SK-N-MC (cell line): ENCODE results near the gene PANX3.

Experiments
- DNase-seq: peaks from one replicate; pipeline ENCODE4 v3.0.0-alpha.2; 2011; ENCODE audit warnings: low read depth, low spot score
- H3K27ac ChIP-seq: fragments of 200-600 bp; sonication (generic); 2 replicates; pipeline ENCODE4 v1.5.1; 2016; ENCODE audit warnings: mixed run types
- H3K36me3 ChIP-seq: fragments of 200-600 bp; sonication (generic); 2 replicates; pipeline ENCODE4 v1.6.1; 2017; ENCODE audit warnings: antibody characterized with exemption, low read length, mixed read lengths; ENCODE audit not compliant: insufficient read depth
- H3K4me3 ChIP-seq: fragments of 200-600 bp; sonication (generic); 2 replicates; pipeline ENCODE4 v1.5.1; 2016
- H3K9ac ChIP-seq: fragments of 200-600 bp; sonication (generic); 2 replicates; pipeline ENCODE4 v1.8.0; 2017; ENCODE audit warnings: mixed run types, mixed read lengths; ENCODE audit not compliant: insufficient read length
- H3K9me3 ChIP-seq: fragments of 200-600 bp; sonication (generic); 2 replicates; pipeline ENCODE4 v1.6.1; 2017; ENCODE audit warnings: low read depth, mild to moderate bottlenecking, antibody characterized with exemption, low read length, moderate library complexity, mixed read lengths
- EZH2 ChIP-seq: fragments of 200-600 bp; sonication (generic); IDR thresholded peaks from one replicate; pipeline ENCODE4 v1.6.1; 2017; ENCODE audit warnings: antibody characterized with exemption
- FOXP2 ChIP-seq: optimal IDR thresholded peaks from 2 replicates; pipeline ENCODE3; 2011; ENCODE audit warnings: mild to moderate bottlenecking, moderate library complexity; ENCODE audit not compliant: insufficient read depth; ENCODE audit errors: extremely low read length, control extremely low read depth
- POLR2AphosphoS5 ChIP-seq: IDR thresholded peaks from 2 replicates; pipeline ENCODE4 v1.6.1; 2012; ENCODE audit warnings: mild to moderate bottlenecking, low read depth, low read length, borderline replicate concordance

PANX3 gene

DNA sequence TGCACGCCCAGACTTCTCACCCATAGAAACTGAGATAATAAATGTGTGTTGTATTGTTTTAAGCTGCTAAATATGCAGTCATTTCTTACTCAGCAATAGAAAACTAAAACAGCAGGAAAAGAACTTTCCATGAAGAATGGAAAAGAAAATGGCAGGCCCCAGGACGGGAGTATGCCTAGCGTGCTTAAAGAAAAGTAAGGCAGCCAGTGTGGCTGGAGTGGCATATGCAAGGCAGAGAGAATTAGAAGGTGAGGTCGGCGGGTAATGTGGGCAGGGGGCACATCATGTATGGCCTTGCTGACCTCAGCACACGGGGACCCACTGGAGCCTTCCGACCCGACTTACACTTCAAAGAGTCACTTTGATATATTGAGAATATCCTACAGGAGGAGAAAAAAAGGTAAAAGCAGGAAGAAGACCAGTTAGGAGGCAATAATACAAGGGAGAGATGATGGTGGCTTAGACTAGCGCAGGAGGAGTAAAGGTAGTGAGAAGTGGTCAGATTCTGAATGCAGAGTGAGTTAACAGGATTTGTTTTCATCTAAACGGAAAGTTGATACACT, 31.9 kb downstream of the PANX3 start:
- no peak for TF ChIP-seq POLR2AphosphoS5
- TF ChIP-seq EZH2 = no peak
- TF ChIP-seq FOXP2 = no peak
- Histone ChIP-seq H3K9me3 (no peaks in the 10 kb centered on the region), H3K9ac (no peak overlapping the region), H3K36me3 (0 out of 2 replicates have a peak, but pooled peaks cover 3% of the 10 kb centered on the region), H3K4me3 (no peak overlapping the region), H3K27ac (no peak overlapping the region)
- no peak for DNase-seq

DNA sequence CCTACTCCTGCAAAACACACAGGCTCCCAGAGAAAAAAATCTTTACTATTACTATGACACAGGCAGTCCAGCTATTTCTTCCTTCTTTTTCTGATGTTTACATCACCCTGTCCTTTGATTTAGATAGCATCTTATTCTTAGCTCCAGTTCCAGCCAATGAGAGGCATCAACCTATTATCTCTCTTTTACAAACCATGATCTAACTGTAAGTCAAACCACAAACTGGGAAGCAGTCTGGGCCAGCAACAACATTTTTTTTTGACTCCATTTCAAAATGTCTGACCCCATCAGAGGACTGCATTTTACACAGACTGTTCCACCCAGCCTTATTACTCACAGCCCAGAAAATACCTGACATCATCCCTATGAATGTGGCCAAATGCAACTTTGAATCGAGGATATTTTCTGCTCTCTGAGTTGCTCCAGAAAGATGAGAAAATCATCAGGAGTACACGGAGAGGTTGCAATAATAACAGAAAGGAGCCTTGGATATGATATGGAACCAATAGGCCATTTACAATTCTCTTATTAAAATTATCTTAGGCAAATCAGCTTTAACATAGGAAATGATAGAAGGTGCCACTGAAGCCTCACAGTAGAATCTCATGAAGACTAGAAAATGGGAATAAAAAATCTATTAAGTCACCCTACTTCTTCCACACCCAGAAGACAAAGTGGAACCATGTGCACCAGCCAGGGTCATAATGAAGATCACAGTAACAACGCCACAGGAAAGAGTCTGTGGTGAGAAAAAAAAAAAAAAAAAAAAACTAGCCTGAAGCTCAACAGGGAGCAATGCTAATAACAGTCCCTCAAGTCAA, 32.6 kb downstream of the PANX3 start:
- TF ChIP-seq FOXP2 = no peak
- Histone ChIP-seq H3K27ac (no peak overlapping the region), H3K36me3 (no peaks in the 10 kb centered on the region), H3K9me3 (no peaks in the 10 kb centered on the region), H3K9ac (no peak overlapping the region), H3K4me3 (no peak overlapping the region)
- no peak for DNase-seq

DNA sequence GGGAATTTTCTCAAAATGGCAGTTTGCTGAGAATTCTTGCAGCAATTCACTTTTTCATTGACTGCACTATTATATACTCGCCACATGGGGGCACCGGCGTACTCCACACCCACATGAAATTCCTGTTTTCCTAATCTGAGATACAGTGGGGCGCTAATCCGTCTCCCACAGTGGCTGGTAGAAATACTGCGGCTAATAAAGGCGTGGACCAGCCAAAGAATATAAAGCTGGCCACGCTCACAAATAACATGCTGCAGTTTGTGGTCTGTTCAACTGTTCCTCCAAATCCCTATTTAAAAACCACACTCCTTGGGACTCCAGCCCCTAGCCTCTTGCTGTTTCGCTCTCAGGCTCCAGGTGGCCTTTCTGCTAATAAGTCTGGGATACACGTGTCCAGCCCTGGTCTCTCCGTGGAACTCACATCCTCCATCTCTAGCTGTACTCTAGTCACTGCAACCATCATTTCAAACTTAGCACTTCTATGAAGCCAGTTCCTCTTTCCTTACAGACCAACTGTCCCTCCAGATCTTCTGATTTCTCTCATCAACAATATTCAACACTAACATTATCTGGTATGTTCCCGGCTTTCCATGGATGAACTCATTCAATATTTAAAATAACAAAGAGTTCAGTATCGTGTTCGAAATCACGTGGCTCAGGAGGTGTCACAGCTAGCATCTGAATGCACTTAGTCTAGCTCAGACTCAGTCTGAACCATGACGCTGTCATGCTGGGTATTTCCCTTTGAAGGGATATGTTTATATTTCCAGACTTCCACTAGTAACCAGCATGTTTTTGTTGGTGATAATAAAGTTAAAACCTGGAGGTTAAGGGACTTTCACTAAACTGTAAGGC, 33.4 kb downstream of the PANX3 start:
- Histone ChIP-seq H3K4me3 (peak overlapping the region; percentile 55), H3K27ac (no peak overlapping the region), H3K9me3 (no peaks in the 10 kb centered on the region), H3K36me3 (no peaks in the 10 kb centered on the region), H3K9ac (no peak overlapping the region)
- DNase-seq = no peak
- TF ChIP-seq POLR2AphosphoS5 = no peak
- TF ChIP-seq EZH2 = no peak
- TF ChIP-seq FOXP2 = no peak

DNA sequence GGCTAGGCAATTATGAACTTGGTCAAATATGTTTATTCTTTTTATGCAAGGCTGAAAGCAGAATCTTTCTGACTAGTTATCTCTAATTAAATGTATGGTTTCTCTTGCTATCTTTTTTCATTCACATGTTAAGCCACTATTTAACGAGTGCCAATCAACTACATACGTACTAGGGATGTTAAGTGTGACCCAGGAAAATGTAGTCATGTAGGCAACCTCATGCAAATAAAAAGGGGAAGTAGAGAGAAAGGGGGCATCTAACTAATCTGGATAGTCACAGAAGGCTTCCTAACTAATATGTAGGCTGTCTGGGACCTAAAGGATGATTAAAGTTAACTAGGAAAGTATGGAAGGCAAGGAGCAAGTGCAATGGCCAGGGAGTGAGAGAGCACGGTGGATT, 34.9 kb downstream of the PANX3 start:
- no peak overlapping the region for H3K9ac ChIP-seq
- TF ChIP-seq EZH2 (no peak), FOXP2 (no peak), POLR2AphosphoS5 (no peak)
- H3K27ac ChIP-seq = no peak overlapping the region
- no peak overlapping the region for H3K4me3 ChIP-seq
- no peak for DNase-seq
- H3K9me3 ChIP-seq = no peaks in the 10 kb centered on the region
- no peaks in the 10 kb centered on the region for H3K36me3 ChIP-seq

DNA sequence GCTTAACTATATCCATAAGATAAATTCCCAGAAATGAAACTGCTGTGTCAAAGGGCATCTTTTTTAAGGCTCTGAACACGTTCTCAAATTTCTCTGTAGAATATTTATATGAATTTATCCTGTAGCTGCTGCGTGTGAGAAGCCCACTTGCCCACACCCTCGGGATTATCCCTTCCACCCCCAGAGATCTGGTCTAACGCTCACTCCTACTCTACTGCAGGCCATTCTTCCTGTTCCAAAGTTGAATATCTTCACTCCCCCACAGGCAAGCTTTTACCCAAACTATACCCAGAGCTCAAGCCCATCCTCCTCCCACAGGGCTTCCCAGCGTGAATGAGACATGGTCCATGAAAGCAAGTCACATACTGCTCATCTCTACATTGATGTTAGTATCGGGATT, 37.4 kb downstream of the PANX3 start:
- no peaks in the 10 kb centered on the region for H3K36me3 ChIP-seq
- DNase-seq = no peak
- no peak overlapping the region for H3K4me3 ChIP-seq
- H3K9ac ChIP-seq = no peak overlapping the region
- no peak overlapping the region for H3K27ac ChIP-seq
- TF ChIP-seq FOXP2 (no peak), EZH2 (no peak), POLR2AphosphoS5 (no peak)
- no peaks in the 10 kb centered on the region for H3K9me3 ChIP-seq

DNA sequence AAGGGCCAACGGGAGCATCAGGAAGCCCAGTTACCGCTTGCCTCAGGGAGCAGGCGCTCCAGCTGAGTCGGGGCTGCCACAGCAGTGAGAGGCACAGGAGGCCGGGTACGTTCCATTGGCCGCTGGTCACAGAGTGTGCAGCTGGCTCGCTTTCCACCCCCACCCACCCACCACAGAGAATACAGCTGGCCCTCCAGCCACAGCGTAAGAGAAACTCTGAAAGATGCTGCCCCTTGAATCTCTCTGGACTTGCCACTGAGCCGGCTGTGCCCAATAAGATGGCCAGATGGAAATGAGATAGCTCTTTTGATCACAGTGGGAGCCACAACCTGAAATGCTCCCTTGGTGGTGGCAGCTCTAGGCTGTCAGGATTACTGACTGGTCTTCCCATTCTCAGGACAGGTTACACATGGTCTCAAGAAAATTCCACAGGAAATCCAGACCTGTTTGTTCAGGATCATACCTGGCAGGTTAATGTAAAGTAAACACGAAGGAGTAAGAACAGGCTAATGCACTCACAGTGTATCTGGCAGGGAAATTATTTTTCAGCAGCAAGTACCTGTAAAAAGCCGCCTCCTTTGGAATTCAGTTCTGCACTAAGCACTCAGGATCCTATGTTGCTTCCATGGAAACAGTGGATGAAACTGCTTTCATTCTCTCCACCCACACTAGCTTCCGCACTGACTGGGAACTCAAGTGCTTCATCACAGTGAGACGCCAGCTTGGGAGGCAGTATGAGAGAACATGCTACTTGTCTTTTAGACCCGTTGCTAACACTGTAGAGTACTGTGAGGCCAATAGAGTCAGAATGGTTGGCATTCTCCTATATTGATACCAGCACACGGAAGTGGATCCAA, 45.8 kb downstream of the PANX3 start:
- no peaks in the 10 kb centered on the region for H3K9me3 ChIP-seq
- H3K36me3 ChIP-seq = no peaks in the 10 kb centered on the region
- DNase-seq = no peak
- no peak overlapping the region for H3K4me3 ChIP-seq
- no peak for TF ChIP-seq EZH2
- TF ChIP-seq FOXP2 = no peak
- TF ChIP-seq POLR2AphosphoS5 = no peak
- H3K27ac ChIP-seq = no peak overlapping the region
- H3K9ac ChIP-seq = no peak overlapping the region

DNA sequence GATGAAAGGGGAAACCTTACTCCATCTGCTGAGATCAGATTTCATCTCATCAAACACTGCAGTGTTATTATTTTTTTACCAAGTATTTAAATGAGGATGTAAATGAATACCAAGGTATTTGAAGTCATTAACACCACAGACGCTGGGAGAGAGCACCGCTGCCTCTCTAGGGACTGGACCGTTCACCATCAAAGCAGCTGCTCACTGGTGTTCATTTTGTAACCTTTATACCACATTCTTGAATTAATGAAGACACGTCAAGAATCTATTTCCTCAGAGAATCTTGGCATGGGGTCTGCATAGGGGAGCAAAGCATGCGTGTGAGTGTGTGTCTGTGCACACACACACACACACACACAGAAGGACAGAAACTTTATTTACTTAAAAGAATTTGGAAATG, 46.7 kb downstream of the PANX3 start:
- Histone ChIP-seq H3K36me3 (no peaks in the 10 kb centered on the region), H3K27ac (no peak overlapping the region), H3K4me3 (no peak overlapping the region), H3K9me3 (no peaks in the 10 kb centered on the region), H3K9ac (no peak overlapping the region)
- TF ChIP-seq FOXP2 (no peak), EZH2 (no peak), POLR2AphosphoS5 (no peak)
- DNase-seq = no peak

DNA sequence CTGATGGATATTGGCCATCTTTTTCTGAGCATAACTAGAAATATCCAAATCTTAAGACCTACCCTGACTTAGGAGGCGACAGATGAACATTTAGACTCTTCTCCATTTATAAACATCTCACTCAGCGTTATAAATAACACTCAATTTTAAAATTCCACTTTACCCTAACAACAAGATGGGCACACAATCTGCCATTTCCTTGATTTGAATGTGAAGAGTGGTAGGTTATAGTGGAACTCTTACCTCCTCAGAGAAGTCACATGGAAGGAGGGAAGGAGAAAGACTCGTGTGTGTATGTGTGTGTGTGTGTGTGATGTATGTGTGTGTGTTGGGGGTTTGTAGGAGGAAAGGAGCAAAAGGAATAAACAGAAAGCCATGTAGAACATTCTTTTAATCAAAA, 47.3 kb downstream of the PANX3 start:
- Histone ChIP-seq H3K9me3 (no peaks in the 10 kb centered on the region), H3K4me3 (no peak overlapping the region), H3K27ac (no peak overlapping the region), H3K9ac (no peak overlapping the region), H3K36me3 (no peaks in the 10 kb centered on the region)
- no peak for DNase-seq
- TF ChIP-seq FOXP2 = no peak
- TF ChIP-seq EZH2 = no peak
- no peak for TF ChIP-seq POLR2AphosphoS5
